ENCODE data around the gene KANSL1.
A peak's percentile ranks its signal among the peaks of the same experiment; 100 is the strongest.
"Not testable (repeated sequence)": the region's sequence is repeated elsewhere in the genome, so short reads cannot be mapped to it uniquely, and the experiment has no call there.

Gene KANSL1

GRCh38 chr17:46106966-46107644 is 86.1 kb downstream of the KANSL1 start:
- no peak for DNase-seq

DNA sequence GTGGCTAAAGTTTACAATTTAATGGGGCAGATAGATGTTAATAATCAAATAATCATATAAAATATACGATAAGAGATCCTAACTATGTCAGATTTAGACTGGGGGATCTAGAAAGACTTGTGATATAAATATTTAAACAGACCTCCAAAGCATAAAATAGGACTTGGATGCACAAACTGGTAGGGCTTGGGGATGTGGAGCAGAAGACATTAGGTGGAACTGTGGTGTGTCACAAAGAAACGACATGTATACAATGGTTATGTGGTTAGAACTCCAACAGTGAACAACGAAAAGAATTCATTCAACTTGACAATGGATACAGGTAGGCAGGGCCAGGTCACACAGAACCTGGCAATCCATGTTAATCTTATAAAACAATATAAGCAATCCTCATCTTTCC is 90.4 kb downstream of the KANSL1 start:
- not testable (repeated sequence) for DNase-seq

GRCh38 chr17:46101785-46102617 is 91.2 kb downstream of the KANSL1 start:
- not testable (repeated sequence) for DNase-seq

DNA sequence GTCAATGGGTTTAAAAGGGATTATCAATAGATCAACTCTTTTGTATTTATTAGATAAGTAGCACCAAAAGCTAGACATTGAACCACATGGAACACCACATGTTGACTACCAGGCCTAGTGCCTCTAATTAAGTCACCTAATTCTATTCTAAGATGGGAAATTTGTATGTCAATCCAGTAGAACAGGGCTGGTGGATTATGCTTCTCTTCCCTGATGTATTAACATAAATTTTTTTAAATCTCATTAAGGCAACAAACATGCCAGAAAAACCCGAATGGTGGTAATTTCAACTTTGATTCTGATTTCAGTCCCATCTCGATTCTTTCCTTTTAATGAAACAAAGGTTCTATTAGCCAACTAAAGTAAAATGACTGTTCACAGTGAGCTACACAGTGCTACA is 92.6 kb downstream of the KANSL1 start:
- DNase-seq: no peak

- DNase-seq: no peak
Observed at GRCh38 chr17:46099865-46100264, 93.4 kb downstream of the KANSL1 start.

- DNase-seq: no peak
Observed at GRCh38 chr17:46097497-46097896, 95.7 kb downstream of the KANSL1 start.

GRCh38 chr17:46092991-46093390 is 100.2 kb downstream of the KANSL1 start:
- DNase-seq: no peak

- DNase-seq: no peak
Observed at GRCh38 chr17:46090871-46091270, 102.4 kb downstream of the KANSL1 start.

GRCh38 chr17:46089389-46089965 is 103.8 kb downstream of the KANSL1 start:
- DNase-seq: no peak

GRCh38 chr17:46088595-46088994 is 104.6 kb downstream of the KANSL1 start:
- no peak for DNase-seq

GRCh38 chr17:46087871-46088270 is 105.4 kb downstream of the KANSL1 start:
- not testable (repeated sequence) for DNase-seq

- DNase-seq: no peak
Observed at GRCh38 chr17:46086821-46087220, 106.4 kb downstream of the KANSL1 start.

GRCh38 chr17:46085522-46085921 is 107.7 kb downstream of the KANSL1 start:
- no peak for DNase-seq

DNA sequence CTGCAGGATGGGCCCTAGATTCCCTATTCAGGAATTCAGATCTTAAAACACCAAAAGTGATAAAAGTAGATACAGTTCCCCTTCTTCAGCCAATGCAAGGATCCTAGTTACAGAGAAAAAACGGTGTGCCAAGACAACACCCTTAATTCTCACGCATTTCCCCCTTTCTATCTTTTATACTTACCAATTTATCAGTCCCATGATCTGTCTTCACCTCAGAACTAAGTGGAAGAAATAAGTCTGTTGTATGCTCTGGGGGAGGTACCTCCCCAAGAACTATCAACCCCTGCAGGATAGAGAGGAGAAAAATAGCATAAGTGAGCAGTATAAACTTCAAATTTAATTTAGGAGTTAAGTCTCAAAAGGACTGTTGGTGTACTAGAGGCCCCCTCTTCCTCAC is 111.0 kb downstream of the KANSL1 start:
- no peak for DNase-seq

DNA sequence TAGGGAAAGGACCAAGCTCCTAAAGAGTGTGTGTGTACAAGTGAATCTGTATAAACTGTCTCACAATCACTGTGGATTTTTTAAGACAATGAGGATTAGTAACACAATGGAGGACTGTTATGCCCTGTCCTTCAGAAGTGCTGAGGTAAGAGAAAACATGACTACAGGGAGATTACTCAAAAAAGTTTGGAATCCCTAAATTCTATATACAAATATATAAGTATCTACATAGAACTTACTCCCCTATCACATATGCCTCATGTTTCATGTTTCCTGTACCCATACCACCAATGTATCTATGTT is 112.3 kb downstream of the KANSL1 start:
- no peak for DNase-seq

GRCh38 chr17:46080118-46081017 is 112.9 kb downstream of the KANSL1 start:
- DNase-seq: no peak

DNA sequence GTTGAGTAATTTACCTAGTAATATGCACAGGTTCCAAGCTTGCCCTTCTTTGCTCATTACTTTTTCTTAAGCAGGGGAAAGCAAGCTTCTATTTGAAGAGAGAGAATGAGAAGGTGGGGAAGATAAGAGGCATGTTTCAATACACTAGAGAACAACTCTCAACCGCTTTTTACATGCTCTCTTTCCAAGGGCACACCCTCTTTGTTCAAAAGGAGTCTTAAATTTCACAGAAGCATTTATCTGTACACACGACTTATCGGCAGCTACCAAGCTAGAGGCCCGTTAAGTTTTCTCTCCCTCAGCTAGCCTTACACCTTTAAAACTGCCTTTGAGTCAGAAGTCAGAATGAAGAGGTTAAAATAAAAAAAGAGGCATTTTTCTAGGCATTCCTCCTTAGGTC is 114.6 kb downstream of the KANSL1 start:
- DNase-seq: no peak

- DNase-seq: no peak
Observed at GRCh38 chr17:46074540-46074939, 118.7 kb downstream of the KANSL1 start.

DNA sequence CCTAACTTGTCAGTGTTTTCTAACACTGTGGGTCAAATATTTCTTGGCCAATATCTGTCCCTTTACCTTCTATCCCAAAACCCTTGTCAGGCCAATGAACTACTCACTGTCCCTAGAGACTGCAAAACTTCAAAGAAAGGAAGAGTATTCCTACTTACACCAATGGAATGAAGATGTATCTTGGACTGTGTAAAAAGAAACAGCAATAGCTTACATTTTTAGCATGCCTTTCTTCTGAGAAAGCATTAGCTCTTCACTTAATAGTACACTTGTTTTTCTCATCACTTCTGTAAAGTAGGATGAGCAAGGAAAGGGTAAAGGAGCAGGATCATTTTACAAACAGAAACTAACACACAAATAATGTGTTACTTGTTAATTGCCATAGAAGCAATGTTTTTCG is 120.2 kb downstream of the KANSL1 start:
- no peak for DNase-seq

DNA sequence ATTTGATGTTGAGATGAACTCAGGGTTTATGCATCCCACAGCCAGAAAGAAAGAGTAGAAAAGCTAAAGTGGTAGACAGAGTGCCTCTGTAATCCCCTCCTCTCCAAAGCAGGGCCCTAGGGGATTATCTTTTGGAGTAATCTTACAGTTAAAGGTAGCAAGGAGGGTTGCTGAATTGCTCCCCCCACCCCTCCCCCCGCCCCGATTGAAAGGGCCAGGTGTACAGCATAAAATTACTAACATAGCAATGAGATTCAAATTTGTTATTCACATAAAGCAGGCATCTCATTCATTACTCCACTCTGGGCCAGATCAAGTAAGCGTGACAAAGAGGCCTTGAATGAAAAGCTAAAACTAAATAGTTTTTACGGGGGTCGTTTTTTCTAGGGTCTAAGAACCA is 121.4 kb downstream of the KANSL1 start:
- DNase-seq: peak; percentile 78

- no peak for DNase-seq
Observed at GRCh38 chr17:46064460-46064859, 128.8 kb downstream of the KANSL1 start.

- DNase-seq: no peak
Observed at GRCh38 chr17:46063241-46063640, 130.0 kb downstream of the KANSL1 start.

- DNase-seq: peak; percentile 6
Observed at GRCh38 chr17:46061435-46061834, 131.8 kb downstream of the KANSL1 start.

Measured in NCI-H526 treated with DMSO at 0.1 percent for 48 hours (cell line).